Measurements from ENCODE around the gene JAK1. TPM values are rescaled to one million over a fixed set of nuclear protein-coding genes. Genes with fewer than 3 reads are reported as not detected.
A peak's percentile ranks its signal among the peaks of the same experiment; 100 is the strongest.

JAK1 gene
- total RNA-seq, 1 experiment from 2014 or later = 27.8 TPM

DNA sequence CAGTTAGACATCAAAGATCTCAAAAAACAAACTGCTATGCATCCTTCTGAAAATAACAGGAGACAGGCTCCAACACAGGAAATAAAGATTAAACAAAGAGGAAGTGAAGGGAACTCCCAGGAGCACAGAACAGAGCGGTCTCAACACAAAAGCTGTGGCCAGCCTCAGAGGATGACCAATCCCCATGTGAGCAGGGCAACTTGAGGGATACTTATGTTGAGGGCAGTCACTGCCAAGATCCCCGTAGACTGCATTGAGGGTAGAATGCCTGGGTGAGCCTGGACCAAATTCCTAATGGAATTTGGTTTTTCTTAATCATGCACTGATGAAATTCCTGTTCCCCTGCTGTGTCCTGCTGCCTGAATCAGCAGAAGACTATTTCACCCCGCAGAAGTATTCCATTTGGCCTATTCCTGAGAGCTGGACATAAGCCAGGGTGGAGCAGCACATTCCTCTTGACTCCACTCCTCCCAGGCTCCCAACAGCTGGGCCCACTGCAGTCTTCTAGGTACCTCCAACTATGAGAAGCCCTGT, 49.0 kb downstream of the JAK1 start:
- Mint-ChIP-seq H3K9me3 (no peaks in the 10 kb centered on the region), H3K4me3 (no peak overlapping the region), H3K36me3 (no peaks in the 10 kb centered on the region), H3K4me1 (peaks cover 21% of the 10 kb centered on the region), H3K27me3 (ENCODE audit: low read depth) (no peaks in the 10 kb centered on the region), H3K27ac (no peak overlapping the region)
- ChIA-PET POLR2A (no interaction called here), CTCF (no interaction called here)
- ATAC-seq (peak; percentile 80), DNase-seq (ENCODE audit: low spot score) (no peak)
- TF ChIP-seq ZNF396 (CRISPR knock-in tag; IDR thresholded peaks at IDR 0.05; ENCODE audit: borderline replicate concordance) = no peak
- no peak for TF ChIP-seq JAZF1 (CRISPR knock-in tag; IDR thresholded peaks at IDR 0.05)
- no peak for TF ChIP-seq ZNF138 (CRISPR knock-in tag; conservative IDR thresholded peaks at IDR 0.05)
- TF ChIP-seq, protein P1, sequence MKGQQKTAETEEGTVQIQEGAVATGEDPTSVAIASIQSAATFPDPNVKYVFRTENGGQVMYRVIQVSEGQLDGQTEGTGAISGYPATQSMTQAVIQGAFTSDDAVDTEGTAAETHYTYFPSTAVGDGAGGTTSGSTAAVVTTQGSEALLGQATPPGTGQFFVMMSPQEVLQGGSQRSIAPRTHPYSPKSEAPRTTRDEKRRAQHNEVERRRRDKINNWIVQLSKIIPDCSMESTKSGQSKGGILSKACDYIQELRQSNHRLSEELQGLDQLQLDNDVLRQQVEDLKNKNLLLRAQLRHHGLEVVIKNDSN (CRISPR knock-in tag; IDR thresholded peaks at IDR 0.05) = no peak
- TF ChIP-seq, protein P2, sequence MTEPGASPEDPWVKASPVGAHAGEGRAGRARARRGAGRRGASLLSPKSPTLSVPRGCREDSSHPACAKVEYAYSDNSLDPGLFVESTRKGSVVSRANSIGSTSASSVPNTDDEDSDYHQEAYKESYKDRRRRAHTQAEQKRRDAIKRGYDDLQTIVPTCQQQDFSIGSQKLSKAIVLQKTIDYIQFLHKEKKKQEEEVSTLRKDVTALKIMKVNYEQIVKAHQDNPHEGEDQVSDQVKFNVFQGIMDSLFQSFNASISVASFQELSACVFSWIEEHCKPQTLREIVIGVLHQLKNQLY (CRISPR knock-in tag; IDR thresholded peaks at IDR 0.05) = no peak
- TF ChIP-seq, protein P3, sequence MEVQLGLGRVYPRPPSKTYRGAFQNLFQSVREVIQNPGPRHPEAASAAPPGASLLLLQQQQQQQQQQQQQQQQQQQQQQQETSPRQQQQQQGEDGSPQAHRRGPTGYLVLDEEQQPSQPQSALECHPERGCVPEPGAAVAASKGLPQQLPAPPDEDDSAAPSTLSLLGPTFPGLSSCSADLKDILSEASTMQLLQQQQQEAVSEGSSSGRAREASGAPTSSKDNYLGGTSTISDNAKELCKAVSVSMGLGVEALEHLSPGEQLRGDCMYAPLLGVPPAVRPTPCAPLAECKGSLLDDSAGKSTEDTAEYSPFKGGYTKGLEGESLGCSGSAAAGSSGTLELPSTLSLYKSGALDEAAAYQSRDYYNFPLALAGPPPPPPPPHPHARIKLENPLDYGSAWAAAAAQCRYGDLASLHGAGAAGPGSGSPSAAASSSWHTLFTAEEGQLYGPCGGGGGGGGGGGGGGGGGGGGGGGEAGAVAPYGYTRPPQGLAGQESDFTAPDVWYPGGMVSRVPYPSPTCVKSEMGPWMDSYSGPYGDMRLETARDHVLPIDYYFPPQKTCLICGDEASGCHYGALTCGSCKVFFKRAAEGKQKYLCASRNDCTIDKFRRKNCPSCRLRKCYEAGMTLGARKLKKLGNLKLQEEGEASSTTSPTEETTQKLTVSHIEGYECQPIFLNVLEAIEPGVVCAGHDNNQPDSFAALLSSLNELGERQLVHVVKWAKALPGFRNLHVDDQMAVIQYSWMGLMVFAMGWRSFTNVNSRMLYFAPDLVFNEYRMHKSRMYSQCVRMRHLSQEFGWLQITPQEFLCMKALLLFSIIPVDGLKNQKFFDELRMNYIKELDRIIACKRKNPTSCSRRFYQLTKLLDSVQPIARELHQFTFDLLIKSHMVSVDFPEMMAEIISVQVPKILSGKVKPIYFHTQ (CRISPR knock-in tag; IDR thresholded peaks at IDR 0.05) = no peak
- TF ChIP-seq, protein P4, sequence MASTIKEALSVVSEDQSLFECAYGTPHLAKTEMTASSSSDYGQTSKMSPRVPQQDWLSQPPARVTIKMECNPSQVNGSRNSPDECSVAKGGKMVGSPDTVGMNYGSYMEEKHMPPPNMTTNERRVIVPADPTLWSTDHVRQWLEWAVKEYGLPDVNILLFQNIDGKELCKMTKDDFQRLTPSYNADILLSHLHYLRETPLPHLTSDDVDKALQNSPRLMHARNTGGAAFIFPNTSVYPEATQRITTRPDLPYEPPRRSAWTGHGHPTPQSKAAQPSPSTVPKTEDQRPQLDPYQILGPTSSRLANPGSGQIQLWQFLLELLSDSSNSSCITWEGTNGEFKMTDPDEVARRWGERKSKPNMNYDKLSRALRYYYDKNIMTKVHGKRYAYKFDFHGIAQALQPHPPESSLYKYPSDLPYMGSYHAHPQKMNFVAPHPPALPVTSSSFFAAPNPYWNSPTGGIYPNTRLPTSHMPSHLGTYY (CRISPR knock-in tag; IDR thresholded peaks at IDR 0.05) = no peak
- TF ChIP-seq, protein P5, sequence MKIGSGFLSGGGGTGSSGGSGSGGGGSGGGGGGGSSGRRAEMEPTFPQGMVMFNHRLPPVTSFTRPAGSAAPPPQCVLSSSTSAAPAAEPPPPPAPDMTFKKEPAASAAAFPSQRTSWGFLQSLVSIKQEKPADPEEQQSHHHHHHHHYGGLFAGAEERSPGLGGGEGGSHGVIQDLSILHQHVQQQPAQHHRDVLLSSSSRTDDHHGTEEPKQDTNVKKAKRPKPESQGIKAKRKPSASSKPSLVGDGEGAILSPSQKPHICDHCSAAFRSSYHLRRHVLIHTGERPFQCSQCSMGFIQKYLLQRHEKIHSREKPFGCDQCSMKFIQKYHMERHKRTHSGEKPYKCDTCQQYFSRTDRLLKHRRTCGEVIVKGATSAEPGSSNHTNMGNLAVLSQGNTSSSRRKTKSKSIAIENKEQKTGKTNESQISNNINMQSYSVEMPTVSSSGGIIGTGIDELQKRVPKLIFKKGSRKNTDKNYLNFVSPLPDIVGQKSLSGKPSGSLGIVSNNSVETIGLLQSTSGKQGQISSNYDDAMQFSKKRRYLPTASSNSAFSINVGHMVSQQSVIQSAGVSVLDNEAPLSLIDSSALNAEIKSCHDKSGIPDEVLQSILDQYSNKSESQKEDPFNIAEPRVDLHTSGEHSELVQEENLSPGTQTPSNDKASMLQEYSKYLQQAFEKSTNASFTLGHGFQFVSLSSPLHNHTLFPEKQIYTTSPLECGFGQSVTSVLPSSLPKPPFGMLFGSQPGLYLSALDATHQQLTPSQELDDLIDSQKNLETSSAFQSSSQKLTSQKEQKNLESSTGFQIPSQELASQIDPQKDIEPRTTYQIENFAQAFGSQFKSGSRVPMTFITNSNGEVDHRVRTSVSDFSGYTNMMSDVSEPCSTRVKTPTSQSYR (CRISPR knock-in tag; IDR thresholded peaks at IDR 0.05) = no peak
- TF ChIP-seq CBFB (CRISPR knock-in tag; IDR thresholded peaks at IDR 0.05; ENCODE audit: low read depth) = no peak
- TF ChIP-seq, protein P6, sequence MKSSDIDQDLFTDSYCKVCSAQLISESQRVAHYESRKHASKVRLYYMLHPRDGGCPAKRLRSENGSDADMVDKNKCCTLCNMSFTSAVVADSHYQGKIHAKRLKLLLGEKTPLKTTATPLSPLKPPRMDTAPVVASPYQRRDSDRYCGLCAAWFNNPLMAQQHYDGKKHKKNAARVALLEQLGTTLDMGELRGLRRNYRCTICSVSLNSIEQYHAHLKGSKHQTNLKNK (CRISPR knock-in tag; IDR thresholded peaks at IDR 0.05) = no peak
- TF ChIP-seq RELA (CRISPR knock-in tag; IDR thresholded peaks at IDR 0.05; ENCODE audit: borderline replicate concordance) = no peak
- no peak for TF ChIP-seq NFATC4 (CRISPR knock-in tag; IDR thresholded peaks at IDR 0.05)
- TF ChIP-seq, protein P7, sequence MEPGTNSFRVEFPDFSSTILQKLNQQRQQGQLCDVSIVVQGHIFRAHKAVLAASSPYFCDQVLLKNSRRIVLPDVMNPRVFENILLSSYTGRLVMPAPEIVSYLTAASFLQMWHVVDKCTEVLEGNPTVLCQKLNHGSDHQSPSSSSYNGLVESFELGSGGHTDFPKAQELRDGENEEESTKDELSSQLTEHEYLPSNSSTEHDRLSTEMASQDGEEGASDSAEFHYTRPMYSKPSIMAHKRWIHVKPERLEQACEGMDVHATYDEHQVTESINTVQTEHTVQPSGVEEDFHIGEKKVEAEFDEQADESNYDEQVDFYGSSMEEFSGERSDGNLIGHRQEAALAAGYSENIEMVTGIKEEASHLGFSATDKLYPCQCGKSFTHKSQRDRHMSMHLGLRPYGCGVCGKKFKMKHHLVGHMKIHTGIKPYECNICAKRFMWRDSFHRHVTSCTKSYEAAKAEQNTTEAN (CRISPR knock-in tag; IDR thresholded peaks at IDR 0.05) = no peak
- TF ChIP-seq HMGA2 (CRISPR knock-in tag; IDR thresholded peaks at IDR 0.05) = no peak
- TF ChIP-seq, protein P8, sequence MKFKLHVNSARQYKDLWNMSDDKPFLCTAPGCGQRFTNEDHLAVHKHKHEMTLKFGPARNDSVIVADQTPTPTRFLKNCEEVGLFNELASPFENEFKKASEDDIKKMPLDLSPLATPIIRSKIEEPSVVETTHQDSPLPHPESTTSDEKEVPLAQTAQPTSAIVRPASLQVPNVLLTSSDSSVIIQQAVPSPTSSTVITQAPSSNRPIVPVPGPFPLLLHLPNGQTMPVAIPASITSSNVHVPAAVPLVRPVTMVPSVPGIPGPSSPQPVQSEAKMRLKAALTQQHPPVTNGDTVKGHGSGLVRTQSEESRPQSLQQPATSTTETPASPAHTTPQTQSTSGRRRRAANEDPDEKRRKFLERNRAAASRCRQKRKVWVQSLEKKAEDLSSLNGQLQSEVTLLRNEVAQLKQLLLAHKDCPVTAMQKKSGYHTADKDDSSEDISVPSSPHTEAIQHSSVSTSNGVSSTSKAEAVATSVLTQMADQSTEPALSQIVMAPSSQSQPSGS (CRISPR knock-in tag; IDR thresholded peaks at IDR 0.05; ENCODE audit: borderline replicate concordance, low read depth) = no peak

Data from WTC11 (cell line).